Measurements from ENCODE around the gene RPLP2.

GRCh38 chr11:811446-812245 is 1.9 kb downstream of the RPLP2 start:
- no peak for TF ChIP-seq CTCF (IDR thresholded peaks at IDR 0.05; ENCODE audit: low read length)
- TF ChIP-seq EZH2phosphoT487 (IDR thresholded peaks at IDR 0.05; ENCODE audit: low read length), result no peak
- no peak for TF ChIP-seq EZH2 (optimal IDR thresholded peaks at IDR 0.05; ENCODE audit: low read depth, low read length)
